Measurements from ENCODE around the gene BCL2L11.

The BCL2L11 gene

GRCh38 chr2:111117598-111118480 is 2.9 kb upstream of the BCL2L11 start:
- no peak for DNase-seq (ENCODE audit: low read depth in 2 of 2)

- DNase-seq (ENCODE audit: low read depth in 2 of 2): no peak
These were observed 2.2 kb upstream of the BCL2L11 start for GRCh38 chr2:111118481-111118980.

DNA sequence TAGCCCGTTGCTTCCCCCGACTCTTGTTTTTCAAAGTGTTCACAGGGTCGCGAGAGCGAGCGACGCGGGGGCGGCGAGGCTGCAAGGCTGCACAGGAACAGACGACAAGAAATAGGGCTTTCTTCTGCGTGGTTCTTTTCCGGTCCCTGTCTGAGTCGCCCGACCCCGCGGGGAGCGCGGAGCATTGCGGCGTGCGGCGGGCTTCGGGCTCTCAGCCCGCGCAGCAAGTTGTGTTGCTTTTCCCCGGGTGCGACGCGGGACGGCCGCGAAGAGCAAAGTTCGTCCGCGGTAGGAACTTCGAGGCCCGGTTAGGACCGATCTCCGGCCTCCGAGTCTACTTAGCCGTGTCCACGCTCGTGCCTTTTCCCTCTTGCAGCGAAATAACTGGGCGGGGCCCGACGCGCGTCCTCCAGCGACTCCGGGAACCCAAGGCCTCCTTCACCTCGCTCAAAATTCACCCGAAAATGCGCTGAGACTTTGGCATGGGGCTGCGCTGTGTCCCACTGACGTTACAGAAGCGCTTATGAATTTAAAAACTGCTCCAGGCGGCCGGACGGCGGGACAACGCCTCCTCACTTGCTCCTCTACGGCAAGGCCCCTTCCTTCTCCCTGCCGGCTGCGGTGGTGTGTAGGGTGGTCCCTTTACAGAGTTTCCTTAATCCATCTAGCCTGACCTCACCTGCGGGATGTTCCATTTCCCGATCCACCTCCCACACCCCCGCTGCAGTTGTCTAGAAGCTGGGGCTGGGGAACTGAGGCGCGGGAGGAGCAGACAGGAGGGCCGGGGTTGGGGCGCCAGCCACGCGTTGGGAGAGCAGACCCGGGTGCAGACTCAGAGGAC is 1.5 kb upstream of the BCL2L11 start:
- DNase-seq (ENCODE audit: low read depth in 2 of 2): no peak

DNA sequence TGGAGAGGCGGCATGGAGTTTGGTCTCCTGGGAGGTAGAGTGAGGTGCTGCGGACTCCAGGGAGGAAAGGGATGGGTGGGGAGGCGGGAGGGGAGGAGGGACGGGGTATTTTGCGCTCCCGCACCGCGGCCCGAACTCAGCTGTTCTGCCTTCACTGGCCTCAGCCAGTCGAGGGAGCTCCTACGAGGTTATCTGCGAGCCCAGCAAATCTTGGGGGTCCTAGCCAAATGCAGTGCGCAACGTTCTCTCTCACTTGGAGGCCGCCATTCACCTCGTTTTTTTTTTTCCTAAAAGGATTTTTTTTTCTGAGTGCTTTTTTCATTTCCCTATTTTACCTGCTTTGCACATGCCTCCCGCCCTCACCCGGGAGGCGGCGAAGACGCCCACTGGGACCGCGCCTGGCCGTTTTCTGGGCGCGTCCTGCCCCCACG is 877 bp upstream of the BCL2L11 start:
- DNase-seq (ENCODE audit: low read depth in 2 of 2): no peak

GRCh38 chr2:111121028-111121827 is 514 bp downstream of the BCL2L11 start:
- DNase-seq (ENCODE audit: low read depth in 2 of 2): no peak

DNA sequence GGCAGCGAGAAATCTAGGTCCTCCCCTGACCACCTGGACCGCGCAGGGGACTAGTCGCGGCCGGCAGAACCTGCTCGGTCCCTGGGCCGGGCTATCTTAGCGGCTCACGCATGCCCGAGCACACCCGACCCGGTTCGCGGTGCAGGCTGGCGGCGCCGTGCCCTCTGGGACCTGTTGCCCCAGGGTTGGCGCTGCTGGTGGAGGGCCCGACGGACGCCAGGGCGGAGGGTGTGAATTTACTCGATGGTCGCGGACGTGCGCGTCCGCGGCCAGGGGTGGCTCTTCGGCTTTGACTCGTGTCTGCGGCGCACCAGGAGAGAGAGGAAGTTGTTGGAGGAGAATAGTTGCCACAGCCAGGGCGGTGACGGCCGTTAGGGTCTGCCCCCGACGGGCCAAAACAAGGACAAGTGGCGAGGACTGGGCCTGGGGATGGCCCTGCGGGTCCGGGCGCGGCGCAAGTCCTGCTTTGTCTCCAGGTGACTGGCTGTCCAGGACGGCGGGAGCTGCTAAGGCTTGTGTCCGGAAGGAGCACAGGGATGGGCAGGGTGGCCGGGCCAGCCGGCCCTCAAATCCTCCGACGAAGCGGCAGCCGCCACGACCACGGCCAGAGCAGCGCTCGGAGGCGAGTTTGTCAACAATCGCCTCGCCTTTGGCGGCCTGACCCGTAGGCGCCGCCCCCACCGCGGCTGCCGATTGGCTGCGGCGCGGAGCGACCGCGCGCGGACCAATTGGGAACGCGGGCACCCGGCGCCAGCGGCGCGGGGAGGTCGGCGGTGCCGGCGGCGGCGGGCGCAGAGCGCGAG is 1.3 kb downstream of the BCL2L11 start:
- DNase-seq (ENCODE audit: low read depth in 2 of 2): peak; percentile 58 to 63

GRCh38 chr2:111122631-111123421 is 2.1 kb downstream of the BCL2L11 start:
- DNase-seq (ENCODE audit: low read depth in 2 of 2): no peak

DNA sequence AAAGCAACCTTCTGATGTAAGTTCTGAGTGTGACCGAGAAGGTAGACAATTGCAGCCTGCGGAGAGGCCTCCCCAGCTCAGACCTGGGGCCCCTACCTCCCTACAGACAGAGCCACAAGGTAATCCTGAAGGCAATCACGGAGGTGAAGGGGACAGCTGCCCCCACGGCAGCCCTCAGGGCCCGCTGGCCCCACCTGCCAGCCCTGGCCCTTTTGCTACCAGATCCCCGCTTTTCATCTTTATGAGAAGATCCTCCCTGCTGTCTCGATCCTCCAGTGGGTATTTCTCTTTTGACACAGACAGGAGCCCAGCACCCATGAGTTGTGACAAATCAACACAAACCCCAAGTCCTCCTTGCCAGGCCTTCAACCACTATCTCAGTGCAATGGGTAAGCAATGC is 3.0 kb downstream of the BCL2L11 start:
- no peak for DNase-seq (ENCODE audit: low read depth in 2 of 2)

GRCh38 chr2:111126581-111126980 is 5.9 kb downstream of the BCL2L11 start:
- no peak for DNase-seq (ENCODE audit: low read depth in 2 of 2)

- no peak for DNase-seq (ENCODE audit: low read depth in 2 of 2)
These were observed 6.6 kb downstream of the BCL2L11 start for GRCh38 chr2:111127351-111127750.

GRCh38 chr2:111128096-111128495 is 7.4 kb downstream of the BCL2L11 start:
- no peak for DNase-seq (ENCODE audit: low read depth in 2 of 2)

DNA sequence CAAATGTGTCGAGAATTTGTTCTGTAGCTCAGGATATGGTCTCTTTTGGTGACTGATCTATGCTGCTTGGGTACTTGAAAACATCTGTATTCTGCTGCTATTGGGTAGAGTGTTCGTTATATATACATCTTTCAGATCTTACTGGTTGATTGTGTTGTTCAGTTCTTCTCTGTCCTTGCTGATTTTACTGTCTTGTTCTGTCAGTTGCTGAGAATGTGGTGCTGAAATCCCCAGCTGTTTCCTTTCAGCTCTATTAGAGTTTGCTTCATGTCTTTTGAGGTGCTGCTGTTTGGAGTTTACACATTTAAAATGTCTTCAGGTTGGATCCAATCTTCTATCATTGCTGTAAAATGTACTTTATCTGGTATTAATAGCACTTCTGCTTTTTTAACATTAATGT is 12.9 kb downstream of the BCL2L11 start:
- DNase-seq (ENCODE audit: low read depth in 2 of 2): no peak

DNA sequence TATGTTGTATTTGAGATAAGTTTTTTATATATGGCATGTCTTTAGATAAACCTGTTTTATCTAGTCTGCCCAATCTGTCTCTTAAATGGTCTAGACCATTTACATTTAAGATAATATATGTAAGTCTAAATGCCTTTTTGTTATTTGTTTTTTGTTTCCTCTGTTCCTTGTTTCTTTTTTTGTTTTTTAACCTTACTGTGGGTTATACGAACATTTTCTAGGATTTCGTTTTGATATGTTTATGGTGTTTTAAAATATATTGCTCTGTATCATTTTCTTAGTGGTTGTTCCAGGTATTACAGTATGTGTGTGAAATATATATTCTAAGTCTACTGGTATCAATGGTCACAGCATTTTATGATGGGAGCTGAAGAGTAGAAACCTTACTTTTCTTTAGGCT is 13.3 kb downstream of the BCL2L11 start:
- DNase-seq (ENCODE audit: low read depth in 2 of 2): no peak

- no peak for DNase-seq (ENCODE audit: low read depth in 2 of 2)
These were observed 14.7 kb downstream of the BCL2L11 start for GRCh38 chr2:111135237-111135909.

- no peak for DNase-seq (ENCODE audit: low read depth in 2 of 2)
These were observed 15.2 kb downstream of the BCL2L11 start for GRCh38 chr2:111135910-111136297.

GRCh38 chr2:111138839-111139238 is 18.1 kb downstream of the BCL2L11 start:
- DNase-seq (ENCODE audit: low read depth in 2 of 2): no peak

- no peak for DNase-seq (ENCODE audit: low read depth in 2 of 2)
These were observed 19.1 kb downstream of the BCL2L11 start for GRCh38 chr2:111139637-111140317.

DNA sequence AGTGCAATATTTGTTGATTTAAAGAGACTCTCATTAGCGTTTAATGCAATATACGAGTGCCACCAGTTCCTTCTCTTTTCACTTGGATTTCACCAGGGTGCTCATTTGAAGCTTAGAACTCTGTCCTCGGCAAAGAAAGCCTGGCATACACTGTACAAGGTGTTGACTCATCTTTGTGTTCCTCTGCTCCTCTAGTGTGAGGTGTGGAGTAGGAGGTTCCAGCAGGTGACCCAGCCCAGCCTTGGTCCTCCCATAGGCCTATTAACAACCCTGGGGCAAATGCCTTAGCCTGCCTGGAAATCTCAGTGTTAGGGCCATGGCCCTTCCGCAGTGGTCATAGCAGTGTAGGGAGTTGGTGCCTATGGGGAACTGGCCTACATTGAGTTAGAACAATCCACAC is 20.1 kb downstream of the BCL2L11 start:
- DNase-seq (ENCODE audit: low read depth in 2 of 2): no peak

DNA sequence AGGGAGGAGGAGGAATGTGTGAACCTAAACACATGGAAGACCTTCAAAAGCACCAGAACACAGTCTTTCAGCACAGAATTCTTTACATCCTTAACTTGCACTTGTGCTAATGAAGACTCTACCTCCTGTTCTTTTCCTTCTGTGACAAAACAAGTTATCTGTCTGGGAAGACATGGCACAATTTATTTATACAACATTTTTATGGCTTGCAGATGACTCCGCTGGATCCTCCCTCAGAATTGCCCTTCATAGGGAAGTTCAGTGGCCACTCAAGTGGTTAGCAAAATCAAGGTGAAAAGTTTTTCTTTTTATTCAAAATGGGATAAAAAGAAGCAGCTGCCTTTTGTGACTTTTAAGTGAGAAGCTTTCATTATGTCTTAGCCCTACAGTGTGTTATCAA is 21.4 kb downstream of the BCL2L11 start:
- no peak for DNase-seq (ENCODE audit: low read depth in 2 of 2)
